T-helper 2 cell treated with Interferon-gamma antibody and Interleukin-4, amounts not matched to agents 5 μg/mL and 100 μg/mL, for 36 hours (primary cell): ENCODE data around the gene IFI27L1.

Experiments used
- DNase-seq: peaks from one replicate; pipeline ENCODE4 v3.0.0; 2021; ENCODE audit warnings: low spot score
- H3K27ac Mint-ChIP-seq: one replicate; pipeline ENCODE4 v1.8.0; 2021; ENCODE audit warnings: mild to moderate bottlenecking, mixed read lengths
- H3K27me3 Mint-ChIP-seq: one replicate; pipeline ENCODE4 v1.8.0; 2021; ENCODE audit warnings: low read depth, mixed read lengths
- H3K36me3 Mint-ChIP-seq: one replicate; pipeline ENCODE4 v1.8.0; 2021; ENCODE audit warnings: low read depth, mixed read lengths
- H3K4me1 Mint-ChIP-seq: one replicate; pipeline ENCODE4 v1.8.0; 2021; ENCODE audit warnings: low read depth, mixed read lengths
- H3K4me3 Mint-ChIP-seq: one replicate; pipeline ENCODE4 v1.8.0; 2022; ENCODE audit warnings: mild to moderate bottlenecking, moderate library complexity, mixed read lengths
- H3K9me3 Mint-ChIP-seq: one replicate; pipeline ENCODE4 v1.8.0; 2021; ENCODE audit warnings: mixed read lengths

Gene IFI27L1

DNA sequence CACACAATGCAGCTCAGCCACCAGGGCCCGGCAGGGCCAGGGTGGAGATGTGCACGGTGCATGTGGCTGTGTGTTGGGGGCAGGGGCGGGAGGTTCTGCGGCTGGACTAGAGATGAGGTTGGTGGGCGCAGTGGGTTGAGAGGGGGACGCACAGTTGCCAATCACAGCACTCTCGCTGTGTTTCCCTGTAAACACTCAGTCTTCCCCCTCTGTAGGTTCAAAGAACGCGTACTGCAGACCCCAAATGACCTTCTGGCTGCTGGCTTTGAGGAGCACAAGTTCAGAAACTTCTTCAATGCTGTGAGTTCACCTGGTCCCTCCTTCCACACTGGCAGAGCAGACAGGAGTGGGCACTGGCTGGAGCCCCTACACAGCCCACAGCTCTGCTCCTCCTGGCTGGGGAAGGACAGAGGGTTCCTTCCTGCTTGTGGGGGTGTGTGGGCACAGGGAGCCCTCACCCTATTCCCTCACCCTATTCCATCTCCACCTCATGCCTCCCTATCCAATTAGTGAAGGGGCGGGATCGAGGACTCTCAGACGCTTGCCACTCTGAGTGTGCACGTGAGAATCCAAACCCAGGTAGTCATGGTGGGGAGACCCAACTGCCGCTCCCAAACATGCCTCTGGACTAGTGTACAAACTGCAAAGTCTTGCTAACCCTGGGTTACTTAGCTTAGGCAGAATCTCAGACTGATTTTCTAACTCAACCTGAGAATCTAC is 37.2 kb upstream of the IFI27L1 start:
- Mint-ChIP-seq H3K4me3 (no peak overlapping the region), H3K36me3 (peaks cover 17% of the 10 kb centered on the region), H3K27ac (no peak overlapping the region), H3K27me3 (no peaks in the 10 kb centered on the region), H3K4me1 (no peaks in the 10 kb centered on the region), H3K9me3 (no peaks in the 10 kb centered on the region)
- DNase-seq, result no peak

DNA sequence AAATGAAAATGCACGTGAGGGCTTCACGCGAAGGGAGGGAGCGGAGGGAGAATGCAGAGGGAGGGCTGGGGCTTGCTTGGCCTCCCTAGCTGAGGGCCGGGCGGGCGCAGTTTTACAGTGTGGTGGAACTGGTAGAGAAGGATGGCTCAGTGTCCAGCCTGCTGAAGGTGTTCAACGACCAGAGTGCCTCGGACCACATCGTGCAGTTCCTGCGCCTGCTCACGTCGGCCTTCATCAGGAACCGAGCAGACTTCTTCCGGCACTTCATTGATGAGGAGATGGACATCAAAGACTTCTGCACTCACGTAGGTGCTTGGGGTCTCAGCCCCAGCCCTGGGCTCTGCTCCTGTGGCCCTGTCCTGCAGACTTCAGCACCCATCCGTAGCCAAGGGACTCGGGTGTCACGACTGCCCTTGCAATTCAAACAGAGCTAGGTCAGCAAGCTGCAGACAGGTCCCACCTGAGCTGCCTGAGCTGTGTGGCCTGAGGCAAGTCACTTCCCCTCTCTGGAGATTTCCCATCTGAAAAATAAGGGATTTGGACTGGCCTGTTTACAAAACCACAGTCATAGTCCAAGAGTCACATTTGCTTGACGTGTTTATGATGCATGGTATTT is 36.5 kb upstream of the IFI27L1 start:
- no peaks in the 10 kb centered on the region for H3K27me3 Mint-ChIP-seq
- H3K27ac Mint-ChIP-seq, result no peak overlapping the region
- H3K36me3 Mint-ChIP-seq, result peaks cover 17% of the 10 kb centered on the region
- no peaks in the 10 kb centered on the region for H3K4me1 Mint-ChIP-seq
- no peak for DNase-seq
- no peaks in the 10 kb centered on the region for H3K9me3 Mint-ChIP-seq
- no peak overlapping the region for H3K4me3 Mint-ChIP-seq

DNA sequence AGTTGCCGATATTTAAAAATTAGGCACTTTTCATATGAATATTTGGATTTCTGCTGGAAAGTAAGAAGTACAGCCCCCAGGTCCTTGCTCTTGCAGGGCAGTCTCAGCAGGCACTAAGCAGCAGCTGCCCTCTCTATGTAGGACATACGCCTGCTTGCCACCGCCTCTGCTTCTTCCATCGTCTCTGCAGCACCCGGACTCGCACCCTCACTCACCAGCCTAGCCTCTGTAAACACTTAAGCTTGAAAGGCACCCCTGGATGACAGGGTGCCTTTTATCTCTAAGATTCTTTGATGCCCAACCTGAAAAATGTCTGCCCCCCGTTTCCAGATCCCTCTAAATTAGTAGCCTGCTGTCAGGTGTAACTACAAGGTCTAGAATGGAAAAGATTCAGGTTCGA is 36.0 kb upstream of the IFI27L1 start:
- Mint-ChIP-seq H3K4me1 (no peaks in the 10 kb centered on the region), H3K36me3 (peaks cover 20% of the 10 kb centered on the region), H3K4me3 (no peak overlapping the region), H3K27ac (no peak overlapping the region), H3K27me3 (no peaks in the 10 kb centered on the region), H3K9me3 (no peaks in the 10 kb centered on the region)
- DNase-seq, result no peak

DNA sequence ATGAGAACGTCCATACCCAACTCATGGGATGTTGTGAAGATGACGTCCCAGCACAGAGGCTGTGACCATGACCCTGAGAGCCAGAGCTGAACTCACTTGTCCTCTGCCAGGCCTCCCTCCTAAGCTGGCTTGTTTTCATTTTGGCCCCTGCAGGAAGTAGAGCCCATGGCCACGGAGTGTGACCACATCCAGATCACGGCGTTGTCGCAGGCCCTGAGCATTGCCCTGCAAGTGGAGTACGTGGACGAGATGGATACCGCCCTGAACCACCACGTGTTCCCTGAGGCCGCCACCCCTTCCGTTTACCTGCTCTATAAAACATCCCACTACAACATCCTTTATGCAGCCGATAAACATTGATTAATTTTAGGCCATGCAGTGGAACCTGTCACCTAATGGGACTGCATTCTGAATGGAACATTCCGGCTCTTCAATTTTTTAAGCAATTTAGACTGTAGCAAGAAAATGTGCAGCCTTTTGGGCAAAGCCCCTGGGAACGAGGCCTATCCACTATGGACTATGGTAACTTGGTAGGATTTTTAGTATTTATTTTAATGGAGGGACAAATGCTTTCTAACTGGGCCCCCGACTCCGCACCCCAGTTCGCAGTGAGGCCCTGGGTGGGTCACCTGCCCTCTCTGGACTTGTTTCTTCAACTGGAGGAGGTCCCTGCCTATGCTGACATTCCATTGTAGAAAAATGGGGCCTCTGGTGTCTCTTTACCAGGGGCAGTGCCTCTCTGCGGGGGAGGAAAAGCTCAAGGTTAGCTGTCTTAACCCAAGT is 35.4 kb upstream of the IFI27L1 start:
- no peak overlapping the region for H3K27ac Mint-ChIP-seq
- no peak for DNase-seq

DNA sequence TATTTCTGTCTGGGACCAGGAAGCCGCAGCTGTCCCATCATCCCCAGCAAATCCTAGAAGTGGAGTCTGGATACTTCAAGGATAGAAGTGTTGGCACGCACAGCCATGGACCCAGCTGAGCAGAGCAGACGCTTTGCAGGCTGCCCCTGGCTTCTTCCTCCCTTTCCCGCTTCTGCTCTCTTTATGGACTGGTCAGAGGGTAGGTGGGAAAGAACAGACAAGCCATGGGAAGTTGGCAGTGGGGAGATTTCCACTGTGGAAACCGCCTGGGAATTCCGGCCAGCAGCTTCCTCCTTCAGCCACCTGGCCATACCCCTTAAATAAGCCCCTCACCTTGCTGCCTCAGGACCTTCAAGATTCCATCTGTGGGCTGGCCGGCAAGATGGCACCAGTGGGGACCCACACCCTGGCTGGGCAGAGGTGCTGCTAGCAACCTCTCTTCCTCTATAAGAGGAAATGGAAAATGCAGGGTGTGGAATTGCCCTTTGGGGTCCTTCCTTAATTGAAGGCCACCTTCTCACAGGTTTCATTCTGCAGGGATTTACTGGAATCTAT is 34.3 kb upstream of the IFI27L1 start:
- Mint-ChIP-seq H3K4me1 (no peaks in the 10 kb centered on the region), H3K9me3 (no peaks in the 10 kb centered on the region), H3K4me3 (no peak overlapping the region), H3K27ac (no peak overlapping the region), H3K36me3 (peaks cover 35% of the 10 kb centered on the region), H3K27me3 (no peaks in the 10 kb centered on the region)
- no peak for DNase-seq

More for the DNA sequence above, 35.4 kb upstream of the IFI27L1 start:
- no peaks in the 10 kb centered on the region for H3K9me3 Mint-ChIP-seq
- H3K36me3 Mint-ChIP-seq, result peaks cover 26% of the 10 kb centered on the region
- no peaks in the 10 kb centered on the region for H3K27me3 Mint-ChIP-seq
- no peaks in the 10 kb centered on the region for H3K4me1 Mint-ChIP-seq
- no peak overlapping the region for H3K4me3 Mint-ChIP-seq

DNA sequence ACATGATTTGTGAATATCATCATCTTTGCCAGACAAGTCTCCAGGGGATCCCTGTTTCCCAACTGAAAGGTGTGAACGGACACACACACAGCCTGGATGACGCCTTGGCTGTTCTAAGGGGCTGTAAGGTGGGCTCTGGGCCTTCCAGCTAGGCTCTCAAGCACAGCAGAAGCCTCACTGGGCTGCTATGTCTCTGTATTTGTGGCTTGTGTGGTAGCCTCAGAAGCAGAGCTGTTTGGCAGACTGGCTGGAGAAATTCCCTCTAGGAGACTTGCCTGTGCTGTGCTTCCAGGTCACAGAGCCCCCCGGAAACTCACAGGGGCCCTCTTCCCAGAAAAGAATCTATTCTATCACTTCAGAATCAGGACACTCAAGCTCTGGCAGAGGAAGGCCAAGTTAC is 33.5 kb upstream of the IFI27L1 start:
- peaks cover 7% of the 10 kb centered on the region for H3K4me1 Mint-ChIP-seq
- peaks cover 44% of the 10 kb centered on the region for H3K36me3 Mint-ChIP-seq
- no peak for DNase-seq
- H3K27me3 Mint-ChIP-seq, result no peaks in the 10 kb centered on the region
- H3K27ac Mint-ChIP-seq, result no peak overlapping the region
- no peak overlapping the region for H3K4me3 Mint-ChIP-seq
- no peaks in the 10 kb centered on the region for H3K9me3 Mint-ChIP-seq

DNA sequence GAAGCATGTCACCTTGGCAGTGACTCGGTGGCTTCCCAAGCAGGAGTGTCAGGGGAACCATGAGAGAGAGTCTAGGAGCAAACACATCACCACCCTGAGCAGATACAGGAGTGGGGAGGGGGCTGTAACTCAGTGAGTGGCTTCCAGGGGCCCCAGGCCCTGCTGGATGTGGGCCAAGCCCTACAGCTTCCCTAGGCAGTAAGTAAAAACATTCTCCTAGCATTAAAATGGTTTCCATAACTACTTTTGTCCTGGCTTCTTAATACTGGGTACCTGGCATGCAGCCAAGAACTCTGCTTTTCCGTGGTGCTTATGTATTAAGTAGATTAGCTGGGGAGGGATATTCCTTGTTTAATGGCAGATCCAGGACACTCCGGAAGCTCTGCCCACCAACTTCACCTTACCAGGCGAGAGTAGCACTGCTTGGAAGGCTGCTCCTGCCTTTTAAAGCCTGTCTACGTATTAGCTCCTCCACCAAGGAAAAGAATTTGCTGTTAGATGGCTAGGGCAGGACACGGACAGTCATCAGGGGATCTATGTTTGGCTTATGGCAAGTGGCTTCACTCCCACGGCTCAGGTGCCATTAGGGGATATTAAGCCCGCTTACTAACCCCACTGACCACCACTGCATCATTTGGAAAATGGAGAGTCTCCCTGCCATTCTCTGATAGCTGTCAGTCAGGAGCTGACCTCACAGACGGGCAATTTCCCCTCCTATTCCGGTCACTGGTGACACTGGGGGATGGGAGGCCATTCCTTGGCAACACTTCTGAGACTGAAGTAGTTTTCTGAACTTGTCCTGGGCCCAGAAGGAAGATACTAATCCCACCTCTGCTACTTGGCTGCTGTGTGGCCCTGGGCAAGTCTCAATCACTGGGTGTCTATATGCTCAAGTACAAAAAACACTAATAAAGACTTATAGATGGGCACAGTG is 32.2 kb upstream of the IFI27L1 start:
- peaks cover 10% of the 10 kb centered on the region for H3K4me1 Mint-ChIP-seq
- H3K27ac Mint-ChIP-seq, result no peak overlapping the region
- no peak overlapping the region for H3K4me3 Mint-ChIP-seq
- H3K36me3 Mint-ChIP-seq, result peaks cover 52% of the 10 kb centered on the region
- DNase-seq, result no peak
- no peaks in the 10 kb centered on the region for H3K27me3 Mint-ChIP-seq
- H3K9me3 Mint-ChIP-seq, result no peaks in the 10 kb centered on the region

DNA sequence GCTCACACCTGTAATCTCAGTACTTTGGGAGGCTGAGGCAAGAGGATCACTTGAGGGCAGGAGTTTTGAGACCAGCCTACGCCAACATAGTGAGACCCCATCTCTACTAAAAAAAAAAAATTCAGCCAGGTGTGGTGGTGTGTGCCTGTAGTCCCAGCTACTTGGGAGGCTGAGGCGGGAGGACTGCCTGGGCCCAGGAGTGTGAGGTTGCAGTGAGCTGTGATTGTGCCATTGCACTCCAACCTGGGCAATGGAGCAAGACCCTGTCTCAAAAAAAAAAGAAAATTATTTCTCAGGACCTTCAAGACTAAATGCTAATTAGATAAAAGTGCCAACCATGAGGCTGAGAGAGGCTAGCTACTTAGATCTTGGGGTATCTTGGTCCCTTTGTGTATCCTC is 31.5 kb upstream of the IFI27L1 start:
- Mint-ChIP-seq H3K36me3 (peaks cover 56% of the 10 kb centered on the region), H3K27ac (no peak overlapping the region), H3K4me3 (no peak overlapping the region), H3K27me3 (no peaks in the 10 kb centered on the region), H3K4me1 (peaks cover 16% of the 10 kb centered on the region), H3K9me3 (no peaks in the 10 kb centered on the region)
- no peak for DNase-seq

DNA sequence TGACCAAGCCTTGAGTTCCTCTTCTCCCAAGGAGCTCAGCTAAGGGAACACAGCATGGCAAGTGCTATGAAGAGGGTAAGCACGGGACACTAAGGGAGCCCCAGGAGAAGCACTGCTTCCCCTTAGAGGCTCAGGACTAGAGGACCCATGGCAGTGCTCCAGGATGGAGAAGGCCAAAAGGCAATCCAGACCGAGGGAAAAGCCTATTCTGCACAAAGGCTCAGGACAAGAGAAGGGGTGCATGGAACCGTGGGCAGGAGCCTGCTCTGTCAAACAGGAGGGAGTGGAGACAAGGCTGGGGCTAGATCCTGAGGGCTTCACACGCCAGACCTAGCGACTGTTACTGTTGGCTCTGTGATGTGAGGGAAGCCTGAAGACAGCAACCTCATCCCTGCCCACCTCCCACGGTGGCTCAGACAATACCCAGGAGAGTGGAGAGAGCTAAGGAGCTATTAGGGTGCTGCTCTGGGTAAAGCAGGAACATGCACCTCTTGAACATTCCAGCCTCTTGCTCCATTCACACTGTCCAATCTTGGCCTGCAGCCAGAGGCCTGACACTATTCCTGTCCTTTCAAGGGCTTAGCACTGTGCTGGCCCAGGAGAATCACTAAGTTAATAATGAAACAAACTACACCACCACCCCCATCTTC is 30.8 kb upstream of the IFI27L1 start:
- Mint-ChIP-seq H3K27ac (peak overlapping the region; percentile 3), H3K9me3 (no peaks in the 10 kb centered on the region), H3K4me1 (peaks cover 23% of the 10 kb centered on the region), H3K4me3 (no peak overlapping the region), H3K27me3 (no peaks in the 10 kb centered on the region), H3K36me3 (peaks cover 61% of the 10 kb centered on the region)
- DNase-seq, result no peak

DNA sequence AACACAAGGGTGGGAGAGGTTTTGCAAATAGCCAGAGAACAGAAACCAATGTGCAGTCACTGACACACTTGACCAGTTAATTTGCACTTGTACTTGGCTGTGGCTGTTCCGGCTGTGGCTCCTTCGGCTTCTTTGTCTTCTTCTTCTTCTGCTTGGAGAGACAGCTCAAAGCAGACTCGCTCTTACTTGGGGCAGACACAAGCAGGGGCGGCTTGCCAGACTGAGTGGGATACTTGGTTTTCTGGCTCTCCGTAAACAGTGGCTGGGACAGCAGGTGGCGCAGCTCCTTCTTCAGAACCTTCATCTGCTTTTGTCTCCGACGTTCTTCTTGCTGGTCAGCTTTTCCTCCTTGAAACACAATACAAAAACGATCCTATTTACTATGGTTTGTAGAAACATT is 30.0 kb upstream of the IFI27L1 start:
- no peak overlapping the region for H3K4me3 Mint-ChIP-seq
- H3K36me3 Mint-ChIP-seq, result peaks cover 67% of the 10 kb centered on the region
- peaks cover 31% of the 10 kb centered on the region for H3K4me1 Mint-ChIP-seq
- DNase-seq, result no peak
- H3K9me3 Mint-ChIP-seq, result no peaks in the 10 kb centered on the region
- H3K27me3 Mint-ChIP-seq, result no peaks in the 10 kb centered on the region
- no peak overlapping the region for H3K27ac Mint-ChIP-seq

DNA sequence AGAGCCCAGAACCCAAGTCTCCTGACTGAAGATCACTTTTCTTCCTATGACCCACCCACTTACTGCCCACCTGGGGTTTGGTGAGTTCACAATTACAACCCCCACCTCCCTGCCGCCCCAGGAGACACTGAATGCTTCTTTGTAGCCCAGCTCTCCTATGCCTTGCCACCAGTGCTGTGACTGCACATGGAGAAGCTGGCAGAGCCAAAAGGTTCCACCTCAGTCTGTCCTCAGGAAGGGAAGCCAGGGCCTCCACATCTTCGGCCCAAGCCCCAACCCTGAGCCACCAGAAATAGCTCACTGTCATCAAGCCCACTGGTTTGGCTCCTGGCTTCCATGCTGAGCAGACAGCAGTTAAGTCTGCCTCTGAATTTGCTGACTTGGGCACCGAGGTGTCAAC is 29.3 kb upstream of the IFI27L1 start:
- Mint-ChIP-seq H3K36me3 (peaks cover 71% of the 10 kb centered on the region), H3K27ac (peak overlapping the region; percentile 62), H3K27me3 (no peaks in the 10 kb centered on the region), H3K4me3 (no peak overlapping the region), H3K9me3 (no peaks in the 10 kb centered on the region), H3K4me1 (peaks cover 37% of the 10 kb centered on the region)
- DNase-seq, result no peak

DNA sequence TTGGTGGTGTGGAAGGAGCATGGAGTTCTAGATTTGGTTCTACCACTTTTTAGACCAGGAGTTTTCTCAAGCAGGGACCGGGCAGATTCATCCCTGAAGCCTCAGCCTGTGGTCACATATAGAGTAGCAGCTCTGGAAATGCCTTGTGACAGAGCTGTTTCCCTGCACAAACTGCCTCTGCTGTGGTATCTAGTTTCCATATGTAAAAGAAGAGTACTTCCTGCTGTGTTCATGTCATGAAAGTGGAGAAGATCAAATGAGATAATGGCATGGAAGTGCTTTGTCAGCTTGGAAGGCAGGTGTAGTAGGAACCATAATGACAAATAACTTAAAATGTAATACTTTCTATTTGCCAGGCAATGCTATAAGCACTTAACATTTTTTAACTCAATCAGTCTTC is 28.9 kb upstream of the IFI27L1 start:
- H3K9me3 Mint-ChIP-seq, result no peaks in the 10 kb centered on the region
- peak overlapping the region; percentile 62 for H3K27ac Mint-ChIP-seq
- no peak for DNase-seq
- H3K27me3 Mint-ChIP-seq, result no peaks in the 10 kb centered on the region
- H3K4me3 Mint-ChIP-seq, result no peak overlapping the region
- peaks cover 42% of the 10 kb centered on the region for H3K4me1 Mint-ChIP-seq
- H3K36me3 Mint-ChIP-seq, result peaks cover 70% of the 10 kb centered on the region

DNA sequence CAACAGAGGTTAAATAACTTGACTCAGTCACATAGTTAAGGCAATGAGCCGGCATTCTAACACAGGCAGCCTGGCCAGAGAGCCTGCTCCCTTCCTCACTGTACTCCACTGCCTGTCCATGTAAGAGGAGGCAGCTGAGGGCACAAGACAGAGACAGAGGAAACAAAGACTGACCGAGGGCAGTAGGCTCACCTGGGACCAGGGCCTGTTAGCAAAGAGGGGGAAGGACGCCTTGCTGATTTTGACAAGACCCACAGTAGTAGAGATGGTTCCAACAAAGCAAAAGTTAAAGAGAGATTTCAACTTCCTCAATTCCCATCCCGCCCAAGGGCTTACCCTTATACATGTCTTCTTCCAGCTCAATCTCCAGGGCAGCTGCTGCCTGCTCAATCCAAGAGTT is 28.4 kb upstream of the IFI27L1 start:
- Mint-ChIP-seq H3K9me3 (no peaks in the 10 kb centered on the region), H3K27me3 (no peaks in the 10 kb centered on the region), H3K36me3 (peaks cover 71% of the 10 kb centered on the region), H3K4me1 (peaks cover 46% of the 10 kb centered on the region), H3K4me3 (no peak overlapping the region), H3K27ac (peak overlapping the region; percentile 62)
- no peak for DNase-seq
